Left lung (tissue), 10 donors: ENCODE data around the gene LRFN4. TPM values are rescaled to one million over a fixed set of nuclear protein-coding genes. Genes with fewer than 3 reads are reported as not detected.

Experiments
- ATAC-seq: fragments of 200-7000 bp; cut with Tn5 transposase; one replicate; pipeline ENCODE4 v1.9.1; 2020; ENCODE audit warnings: moderate library complexity
- DNase-seq, 4 donors: peaks; one replicate each; pipeline ENCODE4 v3.0.0-alpha.2; 2013 to 2020
- H3K27ac ChIP-seq, 2 donors: fragments of 200-600 bp; sonication (generic) in 1 of 2; one replicate each; pipeline versions ENCODE4 v1.5.0 to v1.8.0; 2020 to 2021
- H3K27me3 ChIP-seq, 2 donors: fragments of 200-600 bp; sonication (generic) in 1 of 2; one replicate each; pipeline versions ENCODE4 v1.5.0 to v1.8.0; 2020 to 2021
- H3K36me3 ChIP-seq, 2 donors: fragments of 200-600 bp; sonication (generic) in 1 of 2; one replicate each; pipeline versions ENCODE4 v1.5.0 to v1.8.0; 2020 to 2021
- H3K4me1 ChIP-seq, 2 donors: fragments of 200-600 bp; one replicate each; pipeline ENCODE4 v1.8.0; 2021
- H3K4me3 ChIP-seq, 2 donors: fragments of 200-600 bp; sonication (generic) in 1 of 2; one replicate each; pipeline versions ENCODE4 v1.5.0 to v1.8.0; 2020 to 2021; ENCODE audit warnings: mild to moderate bottlenecking in 1 of 2
- H3K9me3 ChIP-seq, 2 donors: fragments of 200-600 bp; sonication (generic) in 1 of 2; one replicate each; pipeline versions ENCODE4 v1.5.0 to v1.8.0; 2020 to 2021
- CTCF ChIP-seq, 2 donors: fragments of 200-600 bp; sonication (generic) in 1 of 2; IDR thresholded peaks; one replicate each; pipeline versions ENCODE4 v1.5.0 to v1.8.0; 2021; ENCODE audit warnings: antibody characterized with exemption in 2 of 2
- intact Hi-C, 2 donors: fragments of 100-400 bp; cut with DNase I; formaldehyde crosslinking; loops; one replicate each; pipeline versions ENCODE4 v1.11.2 to v1.14.2; 2022
- polyA plus RNA-seq, 6 donors: library from polyadenylated mRNA; unstranded; fragments of 120-200 nt; gene quantifications; one replicate each; pipeline ENCODE4 v1.2.1, GENCODE V29; 2013; ENCODE audit not compliant: insufficient read length in 6 of 6
- total RNA-seq, 2 donors: library from RNA; stranded (reverse); fragmentation: NEBNext Ultra II Directional; extraction: Animal tissue kit (Norgen Biotek cat#: 25700); gene quantifications; one replicate each; pipeline ENCODE4 v1.2.1, GENCODE V29; 2021
- donor health status: DM: no; HTN: yes; CAD: no.
- donor health status: DM: no; HTN: no; CAD: no.

LRFN4 gene
- total and polyA plus RNA-seq, 8 donors, result 6.1 to 21.1 (median 11.9) TPM

DNA sequence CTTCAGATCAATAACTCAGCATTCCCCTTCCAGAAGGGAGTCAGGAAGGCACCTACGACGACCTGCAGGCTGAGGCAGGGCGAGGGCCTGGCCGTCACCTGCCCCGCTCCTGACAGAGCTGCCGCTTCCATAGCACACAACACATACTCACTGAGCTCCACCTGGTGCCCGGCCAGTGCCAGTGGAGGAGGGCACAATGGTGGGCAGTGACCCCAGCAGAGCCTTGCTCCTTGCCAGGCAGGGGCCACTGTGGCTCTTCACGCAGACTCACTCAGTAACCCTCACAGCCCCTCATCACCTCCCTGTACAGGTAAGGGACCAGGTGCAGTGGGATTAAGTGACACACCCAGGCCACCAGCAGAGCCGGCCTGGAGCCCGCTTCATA lies 24.6 kb downstream of the LRFN4 start:
- Histone ChIP-seq H3K36me3 (no peaks in the 10 kb centered on the region), H3K4me3 (no peak overlapping the region), H3K27me3 (no peaks in the 10 kb centered on the region), H3K27ac (no peak overlapping the region), H3K9me3 (no peaks in the 10 kb centered on the region), H3K4me1 (peaks cover 0 to 8% of the 10 kb centered on the region in 2 donors)
- TF ChIP-seq CTCF (IDR thresholded peaks at IDR 0.05), result no peak
- intact Hi-C loops, result no loop called here
- ATAC-seq (no peak), DNase-seq (no peak)

GRCh38 chr11:66881927-66882452 lies 25.1 kb downstream of the LRFN4 start:
- Histone ChIP-seq H3K4me3 (no peak overlapping the region), H3K36me3 (no peaks in the 10 kb centered on the region), H3K27ac (no peak overlapping the region), H3K9me3 (no peaks in the 10 kb centered on the region), H3K4me1 (peaks cover 0 to 8% of the 10 kb centered on the region in 2 donors), H3K27me3 (no peaks in the 10 kb centered on the region)
- no peak for TF ChIP-seq CTCF (IDR thresholded peaks at IDR 0.05)
- ATAC-seq (no peak), DNase-seq (no peak)
- intact Hi-C loops, result no loop called here

GRCh38 chr11:66882561-66883015 lies 25.7 kb downstream of the LRFN4 start:
- H3K4me1 ChIP-seq, result peaks cover 0 to 8% of the 10 kb centered on the region in 2 donors
- peak overlapping the region; percentile 1 to 9 for H3K4me3 ChIP-seq
- DNase-seq, result peak in 1 of 4 donors; percentile 76
- TF ChIP-seq CTCF (IDR thresholded peaks at IDR 0.05), result no peak
- H3K27ac ChIP-seq, result no peak overlapping the region
- no peaks in the 10 kb centered on the region for H3K27me3 ChIP-seq
- H3K36me3 ChIP-seq, result no peaks in the 10 kb centered on the region
- no peaks in the 10 kb centered on the region for H3K9me3 ChIP-seq
- ATAC-seq, result peak; percentile 52
- intact Hi-C loops, result no loop called here

- intact Hi-C loops, result no loop called here
- peak in 3 of 4 donors; percentile 40 to 90 (median 67) for DNase-seq
Observed at GRCh38 chr11:66883016-66883965, 26.4 kb downstream of the LRFN4 start.

More at GRCh38 chr11:66883016-66883965, 26.4 kb downstream of the LRFN4 start:
- TF ChIP-seq CTCF (IDR thresholded peaks at IDR 0.05), result peak; percentile 42 to 65
- peak; percentile 87 for ATAC-seq
- Histone ChIP-seq H3K9me3 (no peaks in the 10 kb centered on the region), H3K27me3 (no peaks in the 10 kb centered on the region), H3K36me3 (no peaks in the 10 kb centered on the region), H3K4me1 (peaks cover 0 to 8% of the 10 kb centered on the region in 2 donors), H3K4me3 (peak overlapping the region; percentile 1 to 9), H3K27ac (peak overlapping the region in 1 of 2 donors; percentile 13)
